ENCODE results near the gene ATPAF1. TPM values are rescaled to one million over a fixed set of nuclear protein-coding genes. Genes with fewer than 3 reads are reported as not detected.

Gene ATPAF1
- total and polyA plus RNA-seq, 9 of the 15 experiments (the other 6 are each of a cell fraction or from before 2014, with no cell fraction given), result 6.3 to 56.2 (median 27.4) TPM

- no peaks in the 10 kb centered on the region for H3K27me3 ChIP-seq (ENCODE audit: control insufficient read depth in 2 of 2, insufficient read depth in 2 of 2, low read length in 2 of 2)
- no peak overlapping the region for H2AFZ ChIP-seq (ENCODE audit: low read depth, low read length)
- no peak for TF ChIP-seq SETDB1 (IDR thresholded peaks at IDR 0.05; ENCODE audit: low read length)
- TF ChIP-seq GATAD2B (IDR thresholded peaks at IDR 0.05; ENCODE audit: borderline replicate concordance), result no peak
- DNase-seq (ENCODE audit: extremely low read depth in 1 of 4, low spot score in 3 of 4) (no peak), ATAC-seq (no peak), FAIRE-seq (no peak)
- WGBS (ENCODE audit: insufficient coverage, low coverage, missing lambda C conversion rate), result 73% methylated on average over 2 of the region's 2 CpGs
- H3K79me2 ChIP-seq (ENCODE audit: control insufficient read depth, insufficient read depth, low read length), result no peaks in the 10 kb centered on the region
- no peaks in the 10 kb centered on the region for H4K20me1 ChIP-seq (replicated peaks; ENCODE audit: control insufficient read depth, insufficient read depth, low read length)
- H3K36me3 ChIP-seq (ENCODE audit: control insufficient read depth, insufficient read depth, low read length), result peaks cover 90% of the 10 kb centered on the region
- H3K4me2 ChIP-seq (ENCODE audit: insufficient read depth, low read length), result no peak overlapping the region
- no peaks in the 10 kb centered on the region for H3K9me1 ChIP-seq (ENCODE audit: control insufficient read depth, insufficient read depth, low read length)
- BruUV-seq (replicated peaks), result no TSS peak
- H3K4me1 ChIP-seq (replicated peaks in 1 of 2; ENCODE audit: control insufficient read depth in 2 of 2, insufficient read depth in 2 of 2, low read length in 2 of 2), result no peaks in the 10 kb centered on the region
- in situ Hi-C loops (cut with MboI), result no loop called here
- POLR2A ChIA-PET, result interaction anchor here (0.6 kb wide), 1 partner anchor 15 kb away, joined by 3 read pairs; no protein-coding TSS in a partner anchor
- no peaks in the 10 kb centered on the region for H3K9me3 ChIP-seq (replicated peaks; ENCODE audit: control insufficient read depth, insufficient read depth, low read depth, low read length)
- no peak overlapping the region for H3K9ac ChIP-seq (ENCODE audit: insufficient read depth in 1 of 2, low read depth in 2 of 2, low read length in 2 of 2)
- intact Hi-C loops (cut with micrococcal nuclease), result no loop called here
- no peak overlapping the region for H3K4me3 ChIP-seq
- CTCF ChIA-PET (ENCODE audit: low intra/inter-chr PET ratio), result no interaction called here
- H3K27ac ChIP-seq (ENCODE audit: extremely low read depth, low read depth, low read length), result no peak overlapping the region
Measured at GRCh38 chr1:46689356-46689755, 21.2 kb upstream of the ATPAF1 start.

DNA sequence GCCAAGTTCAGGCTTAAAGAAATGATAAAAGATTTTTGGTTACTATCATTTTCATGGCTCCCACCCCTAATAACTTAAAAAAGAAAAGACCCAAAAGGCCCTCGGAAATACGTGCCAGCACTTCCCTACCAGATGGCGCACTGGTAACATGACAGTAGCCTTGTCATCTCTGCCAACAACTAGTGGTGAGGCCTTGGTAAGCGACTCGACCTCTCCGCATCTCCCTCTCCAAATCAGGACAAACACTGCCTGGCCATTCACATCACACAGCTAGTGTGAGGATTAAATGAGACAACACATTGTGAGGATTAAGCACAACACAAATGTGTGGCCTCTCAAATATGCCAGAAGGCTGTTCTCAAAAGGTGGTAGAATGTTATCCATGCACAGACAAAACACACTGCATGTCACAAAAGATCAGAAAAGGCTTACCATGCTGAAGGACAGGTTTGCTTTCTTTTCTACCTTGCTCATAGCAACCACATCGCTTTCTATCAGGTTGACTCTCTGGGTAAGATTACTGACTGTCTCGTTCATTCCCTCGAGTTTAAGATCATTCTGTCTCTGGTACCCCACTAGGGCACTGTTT, 19.9 kb upstream of the ATPAF1 start:
- 95% methylated on average over 9 of the region's 9 CpGs for WGBS (ENCODE audit: insufficient coverage, low coverage, missing lambda C conversion rate)
- no peak overlapping the region for H3K27ac ChIP-seq (ENCODE audit: extremely low read depth, low read depth, low read length)
- FAIRE-seq, result no peak
- no peak for ATAC-seq
- no peak overlapping the region for H3K4me3 ChIP-seq
- DNase-seq (ENCODE audit: extremely low read depth in 1 of 4, low spot score in 3 of 4), result no peak
- H4K20me1 ChIP-seq (replicated peaks; ENCODE audit: control insufficient read depth, insufficient read depth, low read length), result no peaks in the 10 kb centered on the region
- intact Hi-C loops (cut with micrococcal nuclease), result no loop called here
- POLR2A ChIA-PET, result interaction anchor here (0.6 to 0.7 kb wide), 2 partner anchors 84 to 264 kb away, joined by 3 to 4 read pairs; partner anchors contain the start of gene MKNK1
- H3K4me2 ChIP-seq (ENCODE audit: insufficient read depth, low read length), result no peak overlapping the region
- BruUV-seq (replicated peaks), result no TSS peak
- no peak for TF ChIP-seq E2F5 (CRISPR knock-in tag; IDR thresholded peaks at IDR 0.05)
- TF ChIP-seq U2AF1 (optimal IDR thresholded peaks at IDR 0.05; ENCODE audit: low read depth, low read length), result no peak
- no peak for TF ChIP-seq SIX5 (IDR thresholded peaks at IDR 0.05; ENCODE audit: borderline replicate concordance in 1 of 2, insufficient read depth in 1 of 2, low read depth in 1 of 2, low read length in 2 of 2)
- TF ChIP-seq HCFC1 (IDR thresholded peaks at IDR 0.05; ENCODE audit: low read depth, low read length), result no peak
- no peak for TF ChIP-seq NFXL1 (CRISPR knock-in tag; IDR thresholded peaks at IDR 0.05)
- no peak for TF ChIP-seq FUS (optimal IDR thresholded peaks at IDR 0.05; ENCODE audit: low read depth, low read length)
- no peak for TF ChIP-seq EHMT2 (IDR thresholded peaks at IDR 0.05)
- no peaks in the 10 kb centered on the region for H3K79me2 ChIP-seq (ENCODE audit: control insufficient read depth, insufficient read depth, low read length)
- peaks cover 97% of the 10 kb centered on the region for H3K36me3 ChIP-seq (ENCODE audit: control insufficient read depth, insufficient read depth, low read length)
- no peaks in the 10 kb centered on the region for H3K4me1 ChIP-seq (replicated peaks in 1 of 2; ENCODE audit: control insufficient read depth in 2 of 2, insufficient read depth in 2 of 2, low read length in 2 of 2)
- no peaks in the 10 kb centered on the region for H3K9me3 ChIP-seq (replicated peaks; ENCODE audit: control insufficient read depth, insufficient read depth, low read depth, low read length)
- no peaks in the 10 kb centered on the region for H3K9me1 ChIP-seq (ENCODE audit: control insufficient read depth, insufficient read depth, low read length)
- H3K27me3 ChIP-seq (ENCODE audit: control insufficient read depth in 2 of 2, insufficient read depth in 2 of 2, low read length in 2 of 2), result no peaks in the 10 kb centered on the region
- in situ Hi-C loops (cut with MboI), result no loop called here
- no peak overlapping the region for H2AFZ ChIP-seq (ENCODE audit: low read depth, low read length)
- no peak overlapping the region for H3K9ac ChIP-seq (ENCODE audit: insufficient read depth in 1 of 2, low read depth in 2 of 2, low read length in 2 of 2)
- CTCF ChIA-PET (ENCODE audit: low intra/inter-chr PET ratio), result no interaction called here

Data from K562 (cell line).